ENCODE measurements around the gene MYRIP.

Gene MYRIP

GRCh38 chr3:39900462-39901002, 91.1 kb downstream of the MYRIP start:
- no peak for DNase-seq (ENCODE audit: extremely low read depth in 1 of 2, low read depth in 1 of 2)

- DNase-seq (ENCODE audit: extremely low read depth in 1 of 2, low read depth in 1 of 2) = no peak
Measured at GRCh38 chr3:39903253-39903652, 93.8 kb downstream of the MYRIP start.

- DNase-seq (ENCODE audit: extremely low read depth in 1 of 2, low read depth in 1 of 2) = no peak
Measured at GRCh38 chr3:39905788-39906187, 96.4 kb downstream of the MYRIP start.

DNA sequence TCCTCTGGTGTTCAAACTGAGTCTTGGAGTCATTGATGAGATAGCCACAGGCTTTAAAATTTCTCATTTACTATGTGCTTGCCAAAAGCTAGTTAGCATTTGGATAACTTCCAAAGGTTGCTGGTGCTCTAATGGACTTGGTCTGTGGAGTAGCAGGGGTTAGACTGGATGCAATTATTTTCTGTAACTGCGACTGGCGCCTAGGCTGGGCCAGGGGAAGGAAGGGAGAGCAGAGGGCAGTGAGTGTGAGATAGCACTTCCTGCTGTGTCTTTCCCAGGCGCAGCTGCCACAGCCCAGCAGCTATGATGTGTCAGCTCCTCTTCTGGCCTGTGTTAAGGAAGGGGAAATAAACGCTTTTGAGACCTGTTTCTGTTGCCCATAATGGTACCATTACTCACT, 98.6 kb downstream of the MYRIP start:
- no peak for DNase-seq (ENCODE audit: extremely low read depth in 1 of 2, low read depth in 1 of 2)

DNA sequence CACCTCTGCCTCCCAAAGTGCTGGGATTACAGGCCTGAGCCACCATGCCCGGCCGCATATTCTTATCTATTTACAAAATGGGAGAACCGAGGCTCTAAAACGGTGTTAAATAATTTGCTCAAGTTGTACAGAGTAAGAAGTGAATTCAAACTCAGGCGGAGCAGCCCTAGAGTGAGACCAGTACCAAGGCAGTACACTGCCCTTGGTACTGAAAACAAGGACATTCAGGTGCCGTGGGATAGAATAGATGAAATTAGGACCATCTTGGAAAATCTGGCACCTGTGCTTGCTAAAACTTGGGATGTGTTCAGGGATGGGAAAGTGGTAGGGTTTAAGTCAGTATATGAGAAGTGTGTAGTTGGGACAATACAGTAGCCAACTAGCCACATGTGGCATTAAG, 100.7 kb downstream of the MYRIP start:
- no peak for DNase-seq (ENCODE audit: extremely low read depth in 1 of 2, low read depth in 1 of 2)

- DNase-seq (ENCODE audit: extremely low read depth in 1 of 2, low read depth in 1 of 2) = no peak
Measured at GRCh38 chr3:39910826-39911464, 101.5 kb downstream of the MYRIP start.

DNA sequence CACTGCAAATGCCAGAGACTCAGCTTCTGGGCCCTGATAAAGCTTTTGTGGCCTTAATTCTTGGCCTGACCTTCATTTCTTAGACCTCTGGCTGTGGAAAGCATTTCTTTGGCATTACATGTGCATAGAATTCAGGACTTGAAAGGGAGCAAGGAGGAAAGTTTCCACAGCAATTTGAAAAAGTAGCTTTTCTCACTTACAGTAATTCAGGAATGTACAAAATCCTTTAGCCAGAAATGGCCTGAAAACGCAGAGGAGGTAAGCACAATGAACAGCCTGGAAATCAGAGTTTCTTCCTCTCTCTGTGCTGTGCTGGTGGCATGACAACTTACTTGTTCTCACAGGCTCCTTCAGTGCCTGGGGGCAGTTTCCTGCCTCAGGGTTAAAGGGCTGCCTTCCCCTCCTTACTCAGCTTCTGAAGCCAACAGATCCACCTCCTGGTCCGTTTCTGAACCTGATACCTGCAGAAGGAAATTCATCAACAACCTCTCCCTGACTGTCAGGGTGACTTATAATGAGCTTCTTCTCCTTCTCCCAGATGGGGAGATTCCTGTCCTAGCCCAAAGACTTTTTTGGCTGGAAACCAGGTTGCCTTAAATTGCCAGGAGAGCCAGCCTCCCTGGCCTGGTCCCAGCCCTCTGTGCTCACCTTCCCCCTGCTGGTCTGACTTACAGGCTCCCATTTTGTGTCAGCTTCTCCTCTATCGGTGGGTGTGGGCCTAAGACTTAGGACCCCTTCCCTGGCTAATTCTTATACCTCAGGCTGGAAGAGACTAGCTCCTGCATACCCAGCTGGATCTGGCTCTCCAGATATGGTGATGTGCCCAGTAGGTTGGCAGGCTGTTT, 102.3 kb downstream of the MYRIP start:
- DNase-seq (ENCODE audit: extremely low read depth in 1 of 2, low read depth in 1 of 2) = no peak

DNA sequence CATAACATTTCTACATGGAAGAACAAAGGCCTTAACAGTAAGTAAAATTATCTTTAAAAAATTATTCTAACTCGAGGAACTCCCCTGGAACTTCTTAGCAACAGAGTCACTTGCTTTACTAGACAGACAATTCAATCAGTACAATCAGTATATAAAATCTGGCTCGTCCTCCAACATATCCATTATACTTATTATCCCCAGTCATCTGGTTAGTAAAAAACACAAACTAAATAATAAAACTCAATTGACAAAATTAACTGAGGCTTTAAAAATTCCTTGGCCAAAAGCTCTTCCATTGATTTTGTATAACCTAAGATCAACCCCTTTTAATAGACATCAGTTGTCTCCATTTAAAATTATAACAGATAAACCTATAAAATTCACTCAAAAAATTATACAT, 105.6 kb downstream of the MYRIP start:
- no peak for DNase-seq (ENCODE audit: extremely low read depth in 1 of 2, low read depth in 1 of 2)

GRCh38 chr3:39917065-39917773, 107.8 kb downstream of the MYRIP start:
- no peak for DNase-seq (ENCODE audit: extremely low read depth in 1 of 2, low read depth in 1 of 2)

DNA sequence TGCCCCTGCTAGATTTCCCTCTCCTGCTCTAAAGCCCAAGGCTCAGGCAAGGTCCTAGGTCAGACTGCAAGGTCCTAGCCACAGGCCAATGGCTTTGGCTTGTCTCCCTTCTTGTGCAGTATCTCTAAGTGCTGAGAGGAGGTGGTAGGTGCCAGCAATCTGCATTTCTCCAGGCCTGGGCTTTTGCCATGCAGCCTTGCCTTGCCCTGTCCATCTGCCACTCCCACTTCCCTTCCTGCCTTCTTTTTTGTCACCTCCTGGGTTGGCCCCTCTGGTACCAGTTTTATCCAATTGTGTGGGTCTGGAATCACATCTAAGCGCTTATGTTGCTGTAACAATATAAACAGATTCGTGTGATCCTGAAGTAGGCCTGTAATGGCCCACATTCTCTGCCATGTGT, 109.9 kb downstream of the MYRIP start:
- no peak for DNase-seq (ENCODE audit: extremely low read depth in 1 of 2, low read depth in 1 of 2)

DNA sequence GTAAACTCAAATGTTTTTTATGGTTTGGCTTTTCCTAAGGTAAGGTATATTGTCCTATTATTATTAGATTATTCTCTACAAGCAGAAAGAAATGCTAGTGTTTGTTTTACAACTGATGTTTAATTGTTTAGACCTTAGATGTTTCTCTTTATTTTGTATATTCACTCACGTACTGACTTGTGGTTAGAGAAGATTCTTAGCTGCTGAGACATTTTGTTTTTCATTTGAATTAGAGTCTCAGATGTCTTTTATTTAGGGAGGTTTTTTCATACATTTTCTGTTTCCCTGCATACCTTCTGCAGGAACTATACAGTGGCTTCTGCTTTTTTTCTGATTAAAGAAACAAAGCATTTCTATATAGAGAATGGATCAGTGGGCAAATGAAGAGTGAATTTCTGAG, 110.9 kb downstream of the MYRIP start:
- no peak for DNase-seq (ENCODE audit: extremely low read depth in 1 of 2, low read depth in 1 of 2)

- DNase-seq (ENCODE audit: extremely low read depth in 1 of 2, low read depth in 1 of 2) = no peak
Measured at GRCh38 chr3:39927479-39927878, 118.1 kb downstream of the MYRIP start.

- DNase-seq (ENCODE audit: extremely low read depth in 1 of 2, low read depth in 1 of 2) = no peak
Measured at GRCh38 chr3:39933986-39934693, 124.7 kb downstream of the MYRIP start.

GRCh38 chr3:39934696-39935095, 125.3 kb downstream of the MYRIP start:
- no peak for DNase-seq (ENCODE audit: extremely low read depth in 1 of 2, low read depth in 1 of 2)

GRCh38 chr3:39935261-39935660, 125.9 kb downstream of the MYRIP start:
- no peak for DNase-seq (ENCODE audit: extremely low read depth in 1 of 2, low read depth in 1 of 2)

- no peak for DNase-seq (ENCODE audit: extremely low read depth in 1 of 2, low read depth in 1 of 2)
Measured at GRCh38 chr3:39936848-39937247, 127.4 kb downstream of the MYRIP start.

GRCh38 chr3:39937315-39937714, 127.9 kb downstream of the MYRIP start:
- DNase-seq (ENCODE audit: extremely low read depth in 1 of 2, low read depth in 1 of 2) = no peak

GRCh38 chr3:39937874-39938273, 128.5 kb downstream of the MYRIP start:
- DNase-seq (ENCODE audit: extremely low read depth in 1 of 2, low read depth in 1 of 2) = no peak

GRCh38 chr3:39941931-39942330, 132.5 kb downstream of the MYRIP start:
- no peak for DNase-seq (ENCODE audit: extremely low read depth in 1 of 2, low read depth in 1 of 2)

DNA sequence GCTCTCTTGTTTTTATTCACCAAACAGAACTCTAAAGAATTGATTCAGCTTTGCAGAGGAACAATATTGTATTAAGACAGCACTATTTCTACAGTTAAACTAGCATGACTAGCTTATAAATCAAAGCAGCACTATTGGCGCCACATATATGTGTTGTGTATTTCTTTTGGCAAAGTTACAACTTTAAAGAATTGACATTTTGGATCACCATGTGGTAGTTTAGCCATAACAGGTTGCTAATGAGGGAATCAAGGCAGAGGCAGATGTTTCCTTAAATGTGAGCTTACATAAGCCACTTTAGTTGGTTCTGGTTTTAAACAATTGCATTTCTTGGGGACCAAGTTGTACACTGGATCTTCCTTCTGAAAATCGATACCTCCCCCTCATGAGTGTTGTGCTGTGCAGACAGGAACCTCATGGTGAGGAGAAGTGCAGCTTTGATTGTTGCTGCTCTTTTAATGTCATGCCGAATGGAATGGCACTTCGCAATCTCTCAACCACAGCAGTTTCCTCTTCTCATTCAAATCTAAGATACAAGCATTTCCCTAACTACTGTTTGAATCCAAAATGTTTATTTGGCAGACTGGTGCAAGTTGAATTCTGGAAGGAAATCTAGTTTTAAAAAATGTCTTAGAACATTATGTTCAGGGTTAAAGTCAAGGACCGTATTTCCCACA, 151.2 kb downstream of the MYRIP start:
- no peak for DNase-seq (ENCODE audit: extremely low read depth in 1 of 2, low read depth in 1 of 2)
